HG03520 (cell line): ENCODE measurements around the gene RSU1.

Source experiments
- ATAC-seq: cut with Tn5 transposase; IDR thresholded peaks from one replicate; pipeline ENCODE4 v1.9.1; 2021; ENCODE audit warnings: mild to moderate bottlenecking, moderate library complexity; ENCODE audit not compliant: unreplicated experiment

The RSU1 gene

DNA sequence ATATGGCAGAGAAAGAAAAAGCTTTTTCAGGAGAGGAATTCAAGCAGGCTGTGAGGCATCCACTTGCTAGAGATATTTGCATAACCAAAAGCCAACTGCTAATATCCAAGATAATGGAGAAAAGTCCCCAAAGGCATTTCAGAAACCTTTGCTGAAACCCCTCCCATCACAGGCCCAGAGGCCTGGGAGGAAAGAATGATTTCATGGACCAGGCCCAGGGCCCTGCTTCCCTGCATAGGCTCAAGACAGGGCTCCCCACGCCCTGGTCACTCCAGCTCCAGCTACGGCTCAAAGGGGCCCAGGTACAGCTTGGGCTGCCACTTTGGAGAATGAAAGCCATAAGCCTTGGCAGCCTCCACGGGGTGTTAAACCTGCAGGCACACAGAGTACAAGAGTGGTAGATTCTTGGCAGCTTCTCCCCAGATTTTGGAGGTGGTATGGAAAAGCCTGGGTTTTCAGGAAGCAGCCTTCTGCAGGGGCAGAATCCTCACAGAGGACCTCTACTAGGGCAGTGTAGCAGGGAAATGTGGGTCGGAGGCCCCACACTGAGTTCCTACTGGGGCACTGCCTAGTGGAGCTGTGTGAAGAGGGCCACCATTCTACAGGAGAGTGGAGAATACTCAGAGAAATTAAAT is 5.6 kb upstream of the RSU1 start:
- no peak for ATAC-seq

DNA sequence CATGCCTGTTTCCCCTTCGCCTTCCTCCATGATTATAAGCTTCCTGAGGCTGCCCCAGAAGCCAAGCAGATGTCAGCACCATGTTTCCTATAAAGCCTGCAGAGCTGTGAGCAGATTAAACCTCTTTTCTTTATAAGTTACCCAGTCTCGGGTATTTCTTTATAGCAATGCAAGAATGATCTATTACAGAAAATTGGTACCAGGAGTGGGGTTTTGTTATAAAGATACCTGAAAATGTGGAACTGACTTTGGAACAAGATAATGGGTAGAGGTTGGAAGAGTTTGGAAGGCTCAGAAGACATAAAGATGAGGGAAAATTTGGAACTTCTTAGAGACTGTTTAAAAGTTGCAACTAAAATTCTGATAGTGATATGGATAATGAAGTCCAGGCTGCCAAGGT is 4.8 kb upstream of the RSU1 start:
- no peak for ATAC-seq

DNA sequence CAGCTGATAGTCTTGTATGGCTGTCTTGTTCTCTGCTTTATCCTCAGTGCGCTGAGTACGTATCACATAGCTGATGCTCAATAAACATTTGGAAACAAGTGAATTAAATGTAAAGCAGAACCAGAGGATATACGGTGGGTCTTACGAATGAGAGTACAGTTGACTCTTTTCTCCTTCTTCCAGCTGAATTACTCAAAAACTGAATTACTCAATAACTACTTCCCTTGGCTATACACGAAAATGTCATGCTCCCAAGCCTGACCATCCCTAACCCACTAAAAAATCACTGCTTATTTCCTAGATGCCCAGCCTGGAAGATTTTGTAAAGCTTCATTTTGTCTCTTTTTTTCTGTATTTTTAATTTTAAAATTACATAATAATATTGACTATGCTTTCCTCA is 3.2 kb upstream of the RSU1 start:
- ATAC-seq, result no peak

DNA sequence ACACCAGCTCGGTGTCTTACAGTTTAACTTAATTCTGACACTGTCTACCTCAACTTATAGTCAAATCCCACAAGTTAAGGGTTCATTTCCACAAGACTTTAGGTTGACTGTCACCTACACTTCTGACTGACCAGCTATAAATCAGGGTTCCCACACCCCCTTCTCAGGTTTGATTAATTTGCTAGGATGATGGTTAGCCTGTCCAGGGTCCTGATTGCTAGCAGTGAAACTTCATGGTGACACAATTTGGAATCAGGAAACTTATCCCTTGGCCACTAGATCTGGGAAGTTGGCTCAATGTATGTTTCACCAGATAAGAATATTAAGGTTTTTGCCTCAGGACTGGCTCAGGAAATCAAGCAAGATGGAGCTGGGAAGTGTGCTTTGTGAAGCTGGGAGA is 2.8 kb upstream of the RSU1 start:
- no peak for ATAC-seq

DNA sequence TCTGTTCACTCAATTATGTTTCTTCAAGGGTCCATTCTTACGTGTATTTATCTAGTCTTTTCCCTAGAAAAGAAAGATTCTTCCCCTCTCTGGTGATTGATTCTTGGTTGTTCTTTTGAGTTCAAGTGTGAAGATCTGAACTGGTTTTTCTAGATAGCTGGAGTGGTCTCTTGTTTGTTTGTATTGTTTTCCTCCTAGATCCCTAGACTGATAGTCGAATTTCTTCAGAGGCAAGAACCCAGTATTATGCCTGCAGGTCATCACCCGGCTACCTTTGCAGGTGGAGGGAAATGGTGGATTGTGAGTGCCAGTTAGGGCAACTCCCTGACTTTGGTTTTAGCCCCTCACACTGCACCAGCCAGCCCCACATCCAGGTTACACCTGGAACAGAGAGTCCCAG is 2.2 kb upstream of the RSU1 start:
- no peak for ATAC-seq

DNA sequence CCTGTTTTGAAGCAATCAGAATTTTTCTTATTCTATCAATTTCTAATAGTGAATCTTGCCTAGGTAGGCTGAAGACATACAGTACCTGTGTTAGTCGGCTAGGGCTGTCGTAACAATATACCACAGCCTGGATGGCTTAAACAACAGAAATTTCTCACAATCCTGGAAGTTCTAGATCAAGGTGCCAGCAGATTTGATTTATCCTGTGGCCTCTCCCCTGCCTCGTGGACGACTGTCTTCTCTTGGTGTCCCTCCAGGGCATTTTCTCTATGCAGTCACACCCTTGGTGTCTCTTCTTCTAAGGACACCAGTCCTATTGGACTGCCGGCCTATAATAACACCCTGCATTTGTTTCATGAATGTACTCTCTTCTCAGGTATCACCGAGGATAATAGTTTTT is 1.8 kb upstream of the RSU1 start:
- ATAC-seq, result no peak

DNA sequence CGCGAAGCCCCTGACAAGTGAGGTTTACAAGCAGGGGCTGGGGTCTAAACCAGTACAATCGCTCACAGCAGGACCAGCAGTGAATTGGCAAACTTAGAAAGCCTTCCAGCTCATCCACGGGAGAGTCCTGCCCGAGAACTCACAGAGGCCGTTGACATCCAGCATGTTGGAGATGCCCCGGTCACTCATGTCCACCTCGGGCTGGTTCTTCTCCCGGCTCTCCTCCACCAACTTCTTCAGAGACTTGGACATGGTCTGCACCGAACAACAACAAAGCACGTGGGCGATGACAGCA is 447 bp downstream of the RSU1 start:
- ATAC-seq, result no peak

DNA sequence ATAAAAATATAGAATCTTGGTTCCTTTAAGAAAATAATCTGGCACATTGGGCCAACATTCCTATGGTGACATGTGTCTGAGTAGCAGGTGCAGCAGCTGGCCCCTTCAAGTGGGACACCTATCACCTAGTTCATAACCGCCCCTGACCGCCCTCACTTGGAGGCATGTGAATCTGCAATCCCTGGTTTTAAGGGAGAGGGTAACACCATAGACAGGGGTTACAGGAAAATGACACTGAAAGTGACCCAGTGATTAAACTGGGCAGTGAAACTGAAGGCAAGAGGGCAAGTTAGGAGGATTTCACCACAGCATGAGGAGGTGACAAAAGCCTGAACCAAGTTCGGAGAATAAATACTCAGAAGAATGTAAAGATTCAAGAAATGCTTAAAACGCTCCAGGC is 1.1 kb downstream of the RSU1 start:
- ATAC-seq, result no peak

DNA sequence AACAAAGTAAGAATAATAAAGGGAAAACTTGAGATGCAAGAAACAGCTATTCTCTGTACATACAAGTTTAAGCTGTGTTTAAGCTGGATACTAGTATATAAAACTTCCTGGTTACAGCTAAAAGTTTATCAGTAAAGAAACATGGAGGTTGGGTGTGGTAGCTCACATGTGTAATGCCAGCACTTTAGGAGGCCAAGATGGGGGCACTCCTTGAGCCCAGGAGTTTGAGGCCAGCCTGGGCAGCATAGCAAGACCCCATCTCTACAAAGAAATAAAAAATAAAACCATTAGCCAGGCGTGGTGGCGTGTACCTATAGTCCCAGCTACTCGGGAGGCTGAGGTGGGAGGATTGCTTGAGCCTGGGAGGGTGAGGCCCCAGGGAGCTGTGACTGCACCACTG is 3.2 kb downstream of the RSU1 start:
- ATAC-seq, result no peak

DNA sequence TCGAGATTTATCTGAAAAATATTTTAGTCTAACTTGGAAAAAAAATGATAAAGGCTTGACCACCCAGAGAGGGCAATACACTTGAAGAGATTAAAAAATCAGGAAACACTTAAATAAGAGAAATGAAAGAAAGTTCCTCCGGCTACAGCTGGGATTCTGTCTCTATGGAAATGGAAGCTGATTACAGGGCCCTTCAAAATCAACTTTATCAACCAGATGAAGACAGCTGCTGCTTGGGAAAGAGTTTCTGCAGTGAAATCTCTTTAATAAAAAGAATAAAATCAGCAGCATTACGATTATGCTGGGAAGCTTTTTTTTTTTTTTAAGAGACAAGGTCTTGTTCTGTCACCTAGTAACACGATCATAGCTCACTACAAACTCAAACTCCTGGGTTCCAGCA is 4.5 kb downstream of the RSU1 start:
- ATAC-seq, result no peak

DNA sequence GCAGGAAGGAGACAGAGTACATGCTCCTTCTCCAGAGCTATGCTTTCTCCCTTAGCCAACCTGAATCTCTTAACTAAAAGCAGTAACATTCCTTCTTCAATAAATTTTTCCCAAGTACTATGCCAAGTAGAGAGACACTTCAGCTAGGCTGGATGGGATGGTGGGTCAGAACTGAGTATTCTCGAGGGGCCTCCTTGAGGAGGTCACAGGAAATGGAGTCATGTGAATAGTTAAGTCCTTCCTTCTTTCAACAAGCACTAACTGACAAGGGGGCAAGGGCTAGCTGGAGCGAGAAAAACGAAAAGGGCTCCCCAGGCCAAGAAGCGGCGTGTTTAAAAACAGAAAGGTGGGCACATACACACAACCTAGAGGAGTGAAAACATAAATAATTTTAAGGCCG is 5.5 kb downstream of the RSU1 start:
- ATAC-seq, result no peak

DNA sequence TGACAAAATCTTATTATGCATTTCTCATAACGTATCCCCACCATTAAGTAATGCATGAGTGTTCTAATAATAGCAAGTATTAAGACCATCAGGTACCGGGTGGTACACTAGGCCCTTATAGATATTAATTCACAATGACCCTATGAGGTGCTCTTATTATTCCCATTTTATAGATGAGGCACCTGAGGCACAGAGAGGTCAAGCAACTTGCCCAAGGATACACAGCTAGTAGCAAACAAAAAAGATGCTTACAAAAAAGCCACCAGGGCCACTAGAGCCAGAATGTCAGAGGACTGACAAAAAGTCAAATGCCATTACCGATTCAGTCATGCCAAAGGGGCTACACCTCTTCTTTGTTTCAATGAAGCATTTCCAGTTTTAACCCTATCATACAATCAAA is 5.9 kb downstream of the RSU1 start:
- ATAC-seq, result no peak

DNA sequence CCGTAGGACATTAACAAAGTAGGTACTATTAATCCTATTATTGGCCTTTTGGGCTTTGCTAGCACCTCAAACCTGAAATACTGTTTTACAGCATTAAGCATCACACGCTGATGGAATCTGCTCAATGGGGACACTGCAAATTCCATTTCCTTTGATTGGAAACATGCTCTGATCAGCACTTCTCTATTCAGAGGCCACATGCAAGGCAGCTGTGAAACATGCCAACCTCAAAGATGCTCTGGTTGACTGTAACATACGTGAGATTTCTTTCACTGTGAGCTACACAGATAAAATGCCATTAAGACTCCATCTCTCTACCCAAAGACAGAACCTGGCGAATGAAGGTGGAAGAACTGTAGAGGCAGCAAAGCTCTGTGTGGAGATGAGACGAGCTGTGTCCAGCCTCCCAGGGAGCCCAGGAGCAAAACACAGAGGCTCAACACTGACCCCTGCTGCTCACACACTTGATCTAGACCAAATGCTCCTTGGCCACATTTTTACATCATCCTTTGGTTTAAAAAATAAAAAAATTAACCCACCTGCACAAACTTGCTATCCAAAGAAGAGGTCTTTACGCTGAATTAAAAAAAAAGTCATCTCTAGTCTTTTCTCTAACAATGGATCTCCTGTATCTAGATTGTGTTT is 8.0 kb downstream of the RSU1 start:
- peak; percentile 93 for ATAC-seq

DNA sequence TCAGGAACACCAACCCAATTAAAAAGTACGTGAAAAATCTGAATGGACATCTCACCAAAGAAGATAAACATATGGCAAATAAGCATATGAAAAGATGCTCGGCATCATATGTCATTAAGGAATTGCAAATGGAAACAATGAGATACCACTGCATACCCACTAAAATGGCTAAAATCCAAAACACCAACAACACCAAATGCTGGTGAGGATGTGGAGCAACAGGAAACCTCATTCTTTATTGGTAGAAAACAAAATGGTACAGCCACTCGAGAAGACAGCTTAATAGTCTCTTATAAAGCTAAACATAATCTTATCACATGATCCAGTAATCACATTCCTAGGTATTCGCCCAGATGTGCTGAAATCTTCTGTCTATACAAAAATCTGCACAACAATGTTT is 13.1 kb downstream of the RSU1 start:
- no peak for ATAC-seq

DNA sequence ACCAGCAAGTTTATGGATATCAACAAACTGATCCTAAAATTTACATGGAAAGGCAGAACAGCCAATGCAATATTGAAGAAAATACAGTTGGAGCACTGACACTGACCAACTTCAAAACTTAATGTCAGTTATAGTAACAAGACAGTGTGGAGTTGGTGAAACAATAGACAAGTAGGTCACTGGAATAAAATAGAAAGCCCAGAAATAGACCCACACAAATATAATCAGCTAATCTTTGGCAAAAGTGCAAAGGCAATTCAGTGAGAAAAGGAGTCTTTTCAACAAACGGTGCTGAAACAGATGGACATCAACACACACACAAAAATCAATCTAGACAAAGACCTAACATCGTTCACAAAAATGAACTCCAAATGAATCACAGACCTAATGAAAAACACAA is 13.8 kb downstream of the RSU1 start:
- ATAC-seq, result no peak

DNA sequence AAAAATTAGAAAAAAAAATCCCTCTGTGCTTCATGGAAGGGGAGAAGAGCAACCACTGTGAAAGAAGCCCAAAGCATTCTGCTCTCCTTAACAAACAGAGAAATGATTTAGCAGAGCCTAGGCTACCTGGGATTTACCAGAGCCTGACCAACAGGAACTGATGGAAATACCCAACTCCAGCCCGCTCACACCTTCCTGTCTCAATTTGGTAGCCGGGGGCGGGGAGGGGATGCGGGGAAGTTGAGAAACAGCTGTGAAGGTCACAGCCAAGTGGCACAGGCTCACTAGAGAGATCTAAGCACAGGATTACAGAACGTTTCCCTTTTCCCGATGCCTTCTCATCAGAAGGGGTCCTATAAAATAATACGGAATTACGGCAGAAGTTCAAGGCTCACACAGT is 17.6 kb downstream of the RSU1 start:
- ATAC-seq, result peak; percentile 85

DNA sequence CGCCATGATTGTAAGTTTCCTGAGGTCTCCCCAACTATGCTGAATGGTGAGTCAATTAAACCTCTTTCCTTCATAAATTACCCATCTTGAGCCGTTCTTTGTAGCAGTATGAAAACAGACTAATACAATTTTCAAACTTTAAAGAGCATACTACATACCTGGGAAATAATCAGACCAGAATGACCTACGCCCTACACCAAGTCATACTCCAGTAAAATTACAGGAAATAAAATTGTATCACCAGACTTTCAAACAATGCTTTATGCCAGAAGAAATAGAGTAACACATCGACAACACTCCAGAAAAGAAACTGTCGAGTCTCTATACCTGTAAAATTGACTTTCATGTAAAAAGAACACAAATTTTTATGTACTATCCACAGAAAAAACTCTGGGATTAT is 18.7 kb downstream of the RSU1 start:
- no peak for ATAC-seq

DNA sequence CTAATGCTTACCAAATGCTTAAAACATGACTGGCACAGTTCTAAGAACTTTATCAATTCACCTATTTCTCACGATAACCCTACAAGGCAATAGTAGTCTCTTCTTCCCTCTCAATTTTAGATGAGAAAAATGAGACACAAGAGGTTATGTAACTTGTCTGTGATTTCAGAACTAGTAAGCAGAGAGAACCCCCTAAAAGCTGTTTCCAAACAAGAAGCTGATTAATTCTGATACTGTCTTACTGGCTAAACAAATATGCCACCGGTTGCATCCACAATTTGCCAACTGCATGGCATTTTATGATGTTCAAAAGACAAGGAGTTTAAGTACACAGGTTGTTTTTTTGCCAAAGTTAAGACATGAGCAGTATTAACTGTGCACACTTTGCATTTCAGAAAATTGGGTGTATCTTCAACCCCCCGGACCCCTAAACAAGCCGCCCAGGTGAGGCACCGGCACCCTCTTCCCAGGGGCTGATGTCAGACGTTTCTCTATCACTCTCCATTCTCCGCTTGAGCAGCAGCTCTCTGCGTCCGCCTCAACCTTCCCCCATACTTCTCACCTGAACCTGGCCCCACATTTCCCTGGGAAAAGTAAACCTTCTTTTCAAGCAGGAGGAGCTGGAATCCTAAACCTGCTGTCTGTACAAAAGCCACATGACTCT is 21.7 kb downstream of the RSU1 start:
- ATAC-seq, result no peak

DNA sequence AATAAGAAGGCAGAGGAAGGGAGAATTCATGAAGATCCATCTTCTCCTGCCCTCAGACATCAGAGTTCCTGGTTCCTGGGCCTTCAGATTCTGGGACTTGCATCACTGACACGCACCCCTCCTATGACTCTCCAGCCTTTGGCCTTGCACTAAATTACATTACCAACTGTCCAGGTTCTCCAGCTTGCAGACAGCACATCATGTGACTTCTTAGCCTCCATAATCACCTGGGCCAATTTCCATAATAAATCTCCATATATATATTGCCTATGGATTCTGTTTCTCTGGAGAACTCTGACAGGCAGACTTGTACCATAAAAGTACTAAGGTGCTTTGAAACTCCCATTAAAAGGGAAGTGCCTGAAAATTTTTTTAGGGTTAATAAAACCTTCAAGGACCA is 23.2 kb downstream of the RSU1 start:
- ATAC-seq, result no peak

DNA sequence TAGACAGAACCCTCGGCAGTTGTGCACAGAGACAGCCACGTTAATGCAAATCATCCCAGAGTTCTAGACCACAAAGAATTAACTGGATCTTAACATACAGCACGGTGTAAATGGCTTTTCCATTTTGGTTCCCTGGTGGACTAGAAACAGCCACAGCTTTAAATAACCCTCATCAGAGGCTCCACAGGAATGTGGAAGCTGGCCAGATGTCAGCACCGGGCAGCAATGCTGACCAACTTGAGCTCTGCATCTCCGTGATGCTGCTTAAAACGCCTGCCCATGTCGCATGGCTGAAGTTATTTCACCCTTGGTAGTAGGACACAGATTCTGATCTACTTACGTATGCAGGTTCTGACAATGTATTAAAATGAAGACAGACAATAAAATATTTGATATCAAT is 24.5 kb downstream of the RSU1 start:
- no peak for ATAC-seq

DNA sequence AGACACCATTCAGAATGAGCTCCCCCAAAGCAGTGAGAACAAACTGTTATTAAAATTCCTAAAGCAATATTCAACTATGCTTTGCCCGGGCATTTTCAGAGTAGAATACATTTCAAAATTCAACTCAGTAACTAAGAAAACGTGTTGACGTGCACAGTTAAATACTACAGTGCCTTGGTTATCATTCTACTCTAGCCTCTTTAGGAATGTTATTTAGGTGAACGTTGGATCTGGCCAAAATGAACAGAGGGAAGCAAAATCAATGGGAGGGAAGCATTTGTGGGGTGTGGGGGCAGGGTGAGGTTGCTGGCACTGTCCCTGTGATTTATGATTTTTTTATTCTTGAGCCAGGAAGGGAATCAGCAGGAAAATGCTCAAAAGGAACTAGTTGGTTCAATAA is 27.5 kb downstream of the RSU1 start:
- ATAC-seq, result no peak

DNA sequence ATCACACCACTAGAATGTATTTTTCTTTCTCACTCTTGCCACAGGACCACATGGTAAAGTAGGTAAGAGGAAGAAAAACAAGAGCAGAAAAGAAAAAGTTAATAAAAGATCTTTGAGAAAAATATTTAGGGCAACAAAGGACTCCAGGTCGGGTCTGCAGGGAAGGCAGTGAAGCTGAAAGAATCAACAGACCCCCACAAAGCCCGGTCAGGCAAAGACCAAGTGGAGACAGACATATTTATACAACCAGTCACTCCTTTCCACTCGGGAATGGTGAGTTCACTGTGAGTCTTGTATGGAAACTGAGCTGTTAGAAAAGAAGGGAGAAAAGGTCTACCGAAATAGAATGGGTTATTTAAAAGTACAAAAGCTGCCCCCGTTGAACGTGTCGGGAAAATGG is 28.0 kb downstream of the RSU1 start:
- ATAC-seq, result no peak

DNA sequence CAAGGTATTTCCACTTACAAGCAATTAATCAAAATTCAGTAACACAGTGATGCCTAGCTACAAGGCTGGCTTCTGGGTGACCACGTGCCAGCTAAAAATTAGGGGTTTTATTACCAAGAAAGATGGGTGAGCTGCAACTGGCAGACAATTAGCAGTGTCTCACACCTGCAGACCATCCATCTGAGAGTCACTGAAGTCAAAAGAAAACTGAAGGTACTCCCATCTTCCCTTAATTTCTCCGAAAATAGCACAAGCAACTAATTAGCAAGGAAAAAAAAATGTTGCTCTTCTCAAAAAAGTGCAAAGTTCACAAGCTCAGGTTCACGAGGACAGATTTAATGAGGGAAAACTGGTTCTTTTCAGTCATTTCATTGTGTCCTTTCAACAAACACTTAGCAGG is 28.4 kb downstream of the RSU1 start:
- no peak for ATAC-seq
